ENCODE results near the gene MSGN1.

The MSGN1 gene

DNA sequence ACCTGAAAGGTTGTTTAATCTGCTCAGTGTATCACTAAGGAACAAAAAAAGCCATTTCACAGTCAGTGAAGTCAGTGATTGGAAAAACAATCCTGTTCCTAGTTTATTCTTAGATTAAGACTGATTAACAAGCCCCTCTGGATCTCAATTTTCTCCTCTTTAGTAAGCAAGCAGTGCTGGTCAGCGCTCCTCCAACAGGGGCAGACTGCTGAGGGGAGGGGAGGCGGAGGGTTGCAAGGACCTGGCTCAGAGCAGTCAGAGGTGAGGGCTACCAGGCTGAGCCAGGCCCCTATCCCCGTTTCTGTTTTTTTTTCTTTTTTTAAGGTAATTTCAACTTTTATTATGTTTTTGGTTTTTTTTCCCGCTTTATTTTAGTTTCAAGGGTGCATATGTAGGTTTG is 37.5 kb downstream of the MSGN1 start:
- no peaks in the 10 kb centered on the region for H3K9me3 Mint-ChIP-seq
- H3K27ac Mint-ChIP-seq: peak overlapping the region in 1 of 2 donors; percentile 76
- peaks cover 38% of the 10 kb centered on the region for H3K27me3 Mint-ChIP-seq
- H3K4me1 Mint-ChIP-seq: no peaks in the 10 kb centered on the region
- ATAC-seq: no peak
- DNase-seq: no peak
- H3K4me3 Mint-ChIP-seq: no peak overlapping the region

DNA sequence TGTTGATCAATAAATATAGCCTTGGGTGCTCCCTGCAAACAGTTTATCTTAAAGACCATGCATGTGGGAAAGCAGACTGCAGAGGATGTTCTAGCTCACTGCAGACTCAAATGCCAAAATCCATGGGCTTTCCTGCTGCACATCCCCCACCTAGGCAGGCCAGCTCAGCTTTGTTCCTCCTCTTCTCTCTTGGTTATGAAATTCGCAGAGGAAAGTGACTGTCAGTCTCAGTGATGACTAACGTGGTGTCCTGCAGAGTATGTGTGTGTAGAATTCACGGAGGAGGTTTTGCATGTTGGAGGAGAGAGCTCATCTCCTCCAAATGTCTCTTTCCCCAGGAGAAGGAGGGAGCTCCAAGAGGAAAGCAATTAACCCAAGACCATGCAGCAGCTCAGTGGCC is 40.8 kb downstream of the MSGN1 start:
- no peak for ATAC-seq
- H3K4me3 Mint-ChIP-seq: no peak overlapping the region

GRCh38 chr2:17858064-17858463 is 41.8 kb downstream of the MSGN1 start:
- no peak for ATAC-seq
- no peaks in the 10 kb centered on the region for H3K9me3 Mint-ChIP-seq
- no peak overlapping the region for H3K4me3 Mint-ChIP-seq
- H3K27ac Mint-ChIP-seq: no peak overlapping the region
- no peak for DNase-seq
- H3K4me1 Mint-ChIP-seq: no peaks in the 10 kb centered on the region
- peaks cover 63% of the 10 kb centered on the region for H3K27me3 Mint-ChIP-seq

More for the DNA sequence above, 40.8 kb downstream of the MSGN1 start:
- no peaks in the 10 kb centered on the region for H3K9me3 Mint-ChIP-seq
- no peaks in the 10 kb centered on the region for H3K4me1 Mint-ChIP-seq
- peaks cover 56% of the 10 kb centered on the region for H3K27me3 Mint-ChIP-seq
- no peak for DNase-seq
- no peak overlapping the region for H3K27ac Mint-ChIP-seq

GRCh38 chr2:17863539-17863938 is 47.3 kb downstream of the MSGN1 start:
- H3K27ac Mint-ChIP-seq: no peak overlapping the region
- DNase-seq: no peak
- H3K27me3 Mint-ChIP-seq: peaks cover 28% of the 10 kb centered on the region
- no peak overlapping the region for H3K4me3 Mint-ChIP-seq
- no peaks in the 10 kb centered on the region for H3K4me1 Mint-ChIP-seq
- no peaks in the 10 kb centered on the region for H3K9me3 Mint-ChIP-seq
- no peak for ATAC-seq

GRCh38 chr2:17864676-17865075 is 48.4 kb downstream of the MSGN1 start:
- ATAC-seq (no peak), DNase-seq (no peak)
- Mint-ChIP-seq H3K27me3 (peaks cover 25% of the 10 kb centered on the region), H3K4me1 (no peaks in the 10 kb centered on the region), H3K9me3 (no peaks in the 10 kb centered on the region), H3K4me3 (no peak overlapping the region), H3K27ac (no peak overlapping the region)

- Mint-ChIP-seq H3K4me1 (no peaks in the 10 kb centered on the region), H3K27me3 (peaks cover 31% of the 10 kb centered on the region), H3K27ac (no peak overlapping the region), H3K4me3 (no peak overlapping the region), H3K9me3 (no peaks in the 10 kb centered on the region)
- no peak for ATAC-seq
- DNase-seq: no peak
These were observed 50.9 kb downstream of the MSGN1 start for GRCh38 chr2:17867133-17867532.
